Hematopoietic multipotent progenitor cell treated with erythropoietin and hydrocortisone succinate and interleukin-3 and kit ligand, for 6 days (in vitro differentiated cells): ENCODE measurements around the gene RPP25L.

Source experiments
- DNase-seq: peaks from one replicate; pipeline ENCODE4 v3.0.0-alpha.2; 2015

RPP25L gene

DNA sequence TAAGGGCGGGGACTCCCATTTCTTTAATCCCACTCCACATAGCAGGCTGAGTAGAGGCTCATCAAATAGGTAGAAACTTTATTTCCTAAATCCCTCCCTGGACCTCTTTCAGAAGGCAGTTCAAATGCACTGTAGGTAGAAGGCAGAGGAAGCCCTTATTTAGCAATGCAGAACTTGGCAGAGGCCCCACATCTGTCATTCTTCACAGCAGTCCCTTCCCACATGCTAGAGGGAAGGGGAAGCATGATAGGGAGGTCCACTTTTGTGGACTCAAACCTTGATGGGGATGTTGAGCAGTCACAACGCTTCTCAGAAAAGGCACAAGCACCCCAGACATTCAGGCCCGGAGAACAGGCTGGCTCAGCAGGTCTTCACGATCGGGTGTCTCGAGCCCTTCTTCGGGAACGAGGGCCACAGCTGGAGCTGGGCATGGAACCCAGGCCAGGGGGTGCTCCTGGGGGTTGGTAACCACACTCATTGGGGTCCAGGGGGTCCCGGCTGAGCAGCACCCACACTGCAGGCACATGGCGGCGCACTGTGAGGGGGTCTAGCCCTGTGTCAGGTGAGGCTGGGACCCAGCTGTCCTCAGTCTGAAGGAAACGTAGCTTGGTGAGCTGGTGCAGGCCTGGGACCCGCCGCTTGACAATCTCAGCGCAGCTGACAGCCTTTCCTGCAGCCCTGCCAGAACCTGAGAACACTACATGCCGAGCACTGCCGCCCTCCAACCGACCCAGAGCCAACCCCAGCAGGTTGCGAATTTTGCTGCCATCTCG is 1.3 kb downstream of the RPP25L start:
- DNase-seq = no peak

DNA sequence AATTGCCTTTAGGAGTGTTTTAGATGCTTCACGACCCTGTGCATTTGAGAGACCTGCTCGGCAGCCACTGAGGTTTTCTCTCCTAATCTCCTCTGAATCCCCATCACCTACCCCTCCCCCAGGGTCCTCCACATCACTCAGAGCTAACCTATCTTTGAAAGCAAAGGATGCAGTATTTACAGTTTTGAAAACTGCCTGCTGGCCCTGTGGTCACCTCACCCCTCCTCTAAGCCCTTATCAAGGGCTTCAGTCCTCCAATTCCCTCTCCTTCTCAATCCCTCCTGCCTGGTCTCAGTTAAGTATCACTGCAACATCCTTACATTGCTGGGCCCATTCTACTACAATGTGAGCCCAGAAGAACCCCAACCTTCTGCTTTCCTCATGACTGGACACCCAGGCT is 4.6 kb downstream of the RPP25L start:
- no peak for DNase-seq

DNA sequence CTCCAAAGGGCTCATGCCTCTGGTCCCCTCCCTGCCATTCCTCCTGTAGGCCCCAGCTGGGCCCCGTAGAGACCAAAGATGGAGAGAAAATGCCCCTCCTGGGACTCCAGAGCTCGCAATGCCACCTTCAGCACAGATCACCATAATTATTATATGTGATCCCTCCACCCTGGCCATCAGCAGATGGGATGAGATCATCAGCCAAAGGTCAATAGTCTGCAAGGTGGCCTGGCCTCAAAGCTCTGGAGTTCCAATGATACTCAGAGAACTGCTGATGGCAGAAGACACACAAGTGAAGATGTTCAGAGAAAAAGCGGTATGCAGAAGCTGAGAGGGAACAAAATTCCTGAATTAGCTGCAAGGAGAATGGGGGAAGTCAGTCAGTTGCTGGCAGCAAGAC is 5.0 kb downstream of the RPP25L start:
- DNase-seq = no peak

DNA sequence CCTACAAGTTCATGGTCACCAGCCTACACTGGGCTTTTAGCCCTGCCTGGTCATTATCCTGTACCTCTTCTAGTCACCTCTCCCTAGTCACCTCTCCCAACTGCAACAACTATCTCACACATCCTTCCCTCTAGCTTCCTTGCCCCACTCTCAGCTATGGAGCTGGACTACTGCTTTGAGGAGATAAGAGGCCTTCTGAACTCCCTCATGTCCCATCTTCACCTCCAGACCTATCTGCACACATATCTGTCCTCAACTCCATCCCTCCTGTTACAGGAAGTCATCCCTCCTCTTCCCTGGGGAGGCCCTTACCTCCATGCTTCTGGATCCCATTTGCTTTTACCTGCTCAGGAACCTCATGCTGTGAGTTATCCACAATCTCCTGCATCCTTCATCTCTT is 5.7 kb downstream of the RPP25L start:
- no peak for DNase-seq

DNA sequence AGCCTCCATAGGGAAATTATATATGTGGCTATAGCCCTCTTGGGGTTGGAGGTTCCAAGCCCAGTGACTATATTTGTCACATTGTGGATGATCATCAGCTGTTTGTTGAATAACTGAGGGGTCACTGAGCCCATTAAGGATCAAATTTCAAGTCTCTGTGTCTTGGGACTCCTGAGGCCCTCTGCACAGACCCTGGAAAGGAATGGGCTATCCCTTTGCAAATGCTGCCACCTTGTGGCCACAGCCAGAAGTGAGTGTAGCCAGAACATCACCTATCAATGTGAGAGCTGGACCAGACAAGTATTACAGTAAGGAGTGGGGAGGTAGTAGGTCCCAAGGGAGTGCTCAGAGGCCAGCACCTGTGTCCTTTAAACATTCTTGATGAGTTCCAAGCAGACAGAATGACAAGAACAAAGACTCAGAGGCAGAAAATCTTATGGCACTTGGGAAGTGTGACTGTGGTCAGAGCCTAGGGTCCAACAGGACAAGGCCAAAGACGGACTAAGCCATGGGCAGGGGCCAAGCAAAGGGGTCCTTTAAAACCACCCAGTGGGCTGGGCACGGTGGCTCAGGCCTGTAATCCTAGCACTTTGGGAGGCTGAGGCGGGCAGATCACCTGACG is 8.2 kb downstream of the RPP25L start:
- DNase-seq = peak; percentile 88

DNA sequence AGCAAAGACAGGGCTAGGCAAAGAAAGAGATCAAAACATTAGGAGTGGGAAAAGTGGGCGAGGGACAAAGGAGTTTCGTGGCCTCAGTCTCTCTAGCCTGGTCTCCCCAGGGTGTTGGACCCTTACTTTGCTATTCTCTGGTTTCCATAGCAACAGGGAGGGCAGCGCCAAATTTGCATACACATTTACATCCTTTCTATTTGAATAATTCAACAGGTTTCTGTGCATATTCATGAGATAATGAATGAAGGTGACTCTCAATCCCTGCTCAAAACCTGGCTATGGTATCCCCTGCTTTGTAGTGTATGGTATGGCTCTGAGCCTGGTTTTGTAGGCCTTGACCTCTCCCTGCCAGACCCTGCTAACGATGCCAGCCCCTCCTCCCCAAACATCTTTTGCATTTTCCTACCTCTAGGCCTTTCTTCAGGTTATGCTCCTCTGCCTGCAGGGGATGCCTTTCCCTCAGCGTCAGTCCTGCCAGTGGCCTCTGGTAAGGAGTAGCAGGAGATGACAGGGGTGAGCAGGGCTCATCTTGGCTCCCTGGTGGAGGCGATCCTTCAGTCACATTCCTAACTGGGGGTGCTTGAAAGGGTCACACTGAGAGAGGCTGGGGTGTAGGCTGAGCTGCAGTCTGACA is 9.8 kb downstream of the RPP25L start:
- DNase-seq = no peak

DNA sequence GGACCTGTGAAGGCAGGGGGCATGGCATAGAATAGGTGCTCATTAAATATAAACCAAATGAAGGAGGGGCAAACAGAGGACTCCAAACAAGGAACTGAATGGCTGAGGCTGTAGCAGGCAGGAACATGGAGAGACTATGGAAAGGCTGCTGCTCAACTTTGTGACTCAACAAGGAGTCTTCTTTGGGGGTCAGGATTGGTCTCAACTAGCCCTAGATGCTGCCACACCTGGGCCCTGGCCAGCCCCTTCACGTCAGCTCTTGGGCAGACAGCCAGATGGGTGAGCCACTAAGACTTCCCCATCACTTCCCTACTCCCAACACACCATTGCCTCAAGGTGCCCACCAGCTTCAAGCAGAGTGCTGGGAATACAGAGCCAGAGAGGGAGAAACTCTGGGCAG is 11.0 kb downstream of the RPP25L start:
- DNase-seq = no peak

DNA sequence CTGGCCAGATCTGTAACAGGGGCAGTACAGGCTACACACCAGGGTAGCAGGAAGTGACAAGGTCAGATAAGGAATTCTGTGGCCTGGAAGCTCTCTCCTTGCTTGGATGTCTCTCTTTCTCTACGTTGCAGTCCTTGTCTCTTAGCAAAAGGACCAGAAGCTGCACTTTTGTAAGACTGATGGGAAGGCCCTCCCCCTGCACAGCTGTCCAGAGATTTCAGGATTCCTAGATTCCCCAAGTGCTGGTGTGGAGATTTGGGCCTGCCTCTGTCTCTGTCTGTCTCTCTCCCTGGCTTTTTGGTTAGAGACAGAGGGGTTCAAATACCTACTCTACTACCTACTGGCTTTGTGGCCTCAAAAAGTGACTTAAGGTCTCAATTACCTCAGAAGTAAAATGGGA is 12.4 kb downstream of the RPP25L start:
- no peak for DNase-seq

DNA sequence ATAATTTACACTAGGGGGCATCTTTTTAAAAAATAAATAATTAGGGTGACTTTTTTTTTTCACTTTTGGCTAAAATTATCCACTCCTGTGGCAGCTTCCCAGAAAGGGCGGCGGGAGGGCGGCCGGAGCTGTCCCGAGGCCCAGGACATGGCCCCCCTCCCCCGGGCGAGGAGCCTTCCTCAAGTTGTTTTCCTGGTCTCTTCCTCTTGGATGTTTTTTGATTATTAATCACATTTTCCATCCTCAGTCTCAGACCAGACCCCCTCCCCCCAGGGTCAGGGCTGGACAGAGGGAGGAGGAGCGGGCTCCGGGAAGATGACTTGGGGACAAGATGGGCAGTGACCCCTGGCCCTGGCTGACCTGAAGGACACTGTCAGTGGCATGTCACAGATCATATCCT is 17.7 kb downstream of the RPP25L start:
- no peak for DNase-seq

DNA sequence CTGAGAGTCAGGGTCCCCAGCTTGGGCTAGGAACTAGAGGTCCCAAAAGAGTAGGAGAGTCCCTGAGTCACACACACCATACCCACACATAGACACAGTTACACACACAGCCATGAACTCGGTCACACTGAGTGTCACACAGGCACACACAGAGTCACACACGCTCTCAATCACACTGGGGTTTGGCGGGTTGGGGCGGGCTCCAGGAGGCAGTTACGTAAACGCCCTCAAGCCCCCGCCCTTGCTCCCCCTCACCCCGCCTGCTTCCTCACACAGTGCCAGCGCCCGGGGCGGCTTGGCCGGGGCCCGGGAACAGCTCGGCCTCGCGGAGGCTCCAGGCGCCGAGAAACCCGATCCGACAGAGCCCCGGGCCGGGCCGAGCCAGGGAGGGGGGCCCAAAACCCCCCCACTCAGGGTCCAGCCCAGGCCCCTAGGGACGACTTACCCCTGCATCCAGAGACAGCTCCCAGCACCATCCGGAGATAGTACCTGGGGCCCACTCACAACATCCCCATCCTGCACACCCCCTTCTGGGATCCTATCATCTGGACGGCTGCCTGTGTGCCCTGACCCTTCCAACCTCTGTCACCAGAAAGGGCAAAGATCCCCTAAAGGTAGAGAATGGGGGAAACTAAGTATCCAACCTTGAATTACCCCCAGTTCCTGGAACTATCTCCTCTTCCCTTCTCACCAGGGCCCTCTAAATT is 18.8 kb downstream of the RPP25L start:
- DNase-seq = peak; percentile 43

DNA sequence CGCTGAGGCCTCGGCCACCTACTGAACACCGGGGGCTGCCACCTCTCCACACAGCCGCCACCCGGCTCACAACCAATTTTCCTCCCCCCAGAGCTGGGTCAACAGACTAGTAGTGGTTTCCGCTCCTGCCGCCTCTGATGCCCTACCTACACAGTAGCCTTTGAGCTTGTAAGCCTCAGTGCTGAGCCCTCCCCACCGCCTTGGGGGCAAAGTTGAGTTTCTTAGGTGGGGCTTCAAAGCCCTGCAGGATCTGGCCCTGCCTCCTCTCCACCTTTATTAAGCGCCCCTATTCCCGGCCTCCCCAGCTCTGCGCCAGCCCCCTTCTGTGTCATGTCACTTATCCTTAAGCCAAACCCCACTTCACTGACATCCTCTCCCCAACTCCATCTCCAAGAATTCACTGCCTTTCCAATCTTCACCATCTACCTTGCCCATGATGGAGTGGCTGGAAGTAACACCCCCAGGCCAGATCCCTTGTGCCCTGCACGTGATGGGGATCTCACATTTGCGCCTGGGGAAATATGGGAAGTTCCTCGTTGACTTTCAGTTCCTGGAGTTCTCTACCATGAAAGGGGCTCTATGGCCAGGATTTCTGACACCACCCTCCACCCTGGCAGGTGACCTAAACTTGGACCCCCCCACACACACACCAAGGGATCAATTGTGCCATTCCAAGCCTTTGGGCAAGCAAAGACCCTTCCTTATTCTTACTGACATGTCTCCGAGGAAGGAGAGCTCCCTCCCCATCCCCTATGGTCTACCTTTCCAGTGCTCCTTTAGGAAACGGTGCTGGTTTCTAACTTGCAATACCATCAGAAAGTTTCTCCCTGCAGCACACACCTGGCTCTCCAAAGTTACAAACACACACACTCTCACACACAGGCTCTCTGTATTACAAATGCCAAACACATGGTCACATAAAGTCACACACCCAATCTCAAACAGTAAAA is 19.7 kb downstream of the RPP25L start:
- DNase-seq = no peak

DNA sequence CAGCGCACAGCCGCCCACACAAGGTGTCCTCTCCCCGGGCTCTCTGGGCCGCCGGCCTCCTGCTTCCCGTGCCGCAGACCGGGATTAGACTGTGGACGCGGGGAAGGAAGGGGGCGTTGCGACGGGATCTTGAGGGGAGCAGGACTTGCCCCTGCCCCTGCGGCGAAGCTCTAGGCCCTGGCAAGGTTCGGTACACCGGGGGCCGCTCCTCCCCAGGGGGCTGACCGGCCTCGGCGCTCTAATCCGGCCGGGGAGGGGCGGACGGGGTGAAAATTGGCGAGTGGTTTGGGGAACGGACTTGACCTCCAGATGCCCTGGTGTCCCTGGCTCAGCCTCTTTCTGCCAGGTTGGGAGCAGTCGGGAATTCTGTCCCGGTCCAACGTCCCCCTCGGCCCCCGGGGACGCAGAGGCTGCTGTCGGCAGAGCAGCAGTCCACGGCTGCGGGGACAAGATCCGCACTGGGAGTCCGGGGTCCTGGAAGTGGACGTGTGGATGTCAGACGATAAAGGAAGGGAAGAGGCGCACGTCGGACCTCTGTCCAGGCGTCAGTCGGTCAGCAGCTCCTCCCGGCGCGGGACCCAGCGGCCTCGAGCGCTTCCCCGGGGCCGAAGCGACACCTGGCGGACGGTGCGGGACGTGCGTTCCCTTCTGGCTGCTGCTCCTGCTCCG is 20.5 kb downstream of the RPP25L start:
- peak; percentile 82 for DNase-seq

DNA sequence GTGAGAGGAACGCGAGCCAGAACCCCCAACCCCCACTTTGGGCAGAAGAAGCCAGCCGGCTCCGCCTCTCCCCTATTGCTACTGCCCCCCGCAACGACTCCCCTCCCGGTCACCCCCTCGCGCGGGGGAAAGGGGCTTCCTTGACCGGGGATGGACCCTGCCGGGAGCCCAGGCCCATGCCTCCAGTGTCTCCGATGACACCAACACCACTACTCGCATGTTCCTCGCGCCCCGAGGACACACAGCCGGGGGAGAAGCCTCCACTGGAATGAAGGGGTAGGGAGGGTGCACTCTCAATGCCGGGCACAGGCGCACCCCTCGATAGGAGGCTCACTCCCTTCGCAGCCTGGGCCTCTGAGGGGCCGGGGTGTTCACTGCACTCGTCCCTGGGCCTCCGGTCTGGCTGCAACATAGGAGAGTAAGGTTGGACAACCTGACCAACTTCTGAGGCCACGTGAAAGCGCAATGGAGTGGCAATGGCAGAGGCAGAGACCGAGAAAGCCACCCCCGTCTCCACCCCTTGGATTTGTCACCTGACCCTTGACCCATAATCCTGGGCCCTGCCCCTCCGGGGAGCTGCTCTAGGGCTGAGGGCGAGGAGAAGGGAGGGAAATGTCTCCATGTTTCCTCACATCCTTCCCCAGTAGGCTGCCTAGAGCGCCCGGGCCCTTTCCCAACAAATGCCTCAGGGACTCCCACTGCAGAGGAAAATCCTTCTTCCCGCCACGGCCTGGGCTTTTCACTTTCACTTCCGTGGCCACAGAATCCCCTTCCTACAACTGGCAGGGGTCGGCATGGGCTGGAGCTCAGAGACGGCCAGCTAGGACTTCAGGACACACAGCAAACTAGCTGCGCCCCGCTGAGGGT is 21.3 kb downstream of the RPP25L start:
- peak; percentile 29 for DNase-seq

DNA sequence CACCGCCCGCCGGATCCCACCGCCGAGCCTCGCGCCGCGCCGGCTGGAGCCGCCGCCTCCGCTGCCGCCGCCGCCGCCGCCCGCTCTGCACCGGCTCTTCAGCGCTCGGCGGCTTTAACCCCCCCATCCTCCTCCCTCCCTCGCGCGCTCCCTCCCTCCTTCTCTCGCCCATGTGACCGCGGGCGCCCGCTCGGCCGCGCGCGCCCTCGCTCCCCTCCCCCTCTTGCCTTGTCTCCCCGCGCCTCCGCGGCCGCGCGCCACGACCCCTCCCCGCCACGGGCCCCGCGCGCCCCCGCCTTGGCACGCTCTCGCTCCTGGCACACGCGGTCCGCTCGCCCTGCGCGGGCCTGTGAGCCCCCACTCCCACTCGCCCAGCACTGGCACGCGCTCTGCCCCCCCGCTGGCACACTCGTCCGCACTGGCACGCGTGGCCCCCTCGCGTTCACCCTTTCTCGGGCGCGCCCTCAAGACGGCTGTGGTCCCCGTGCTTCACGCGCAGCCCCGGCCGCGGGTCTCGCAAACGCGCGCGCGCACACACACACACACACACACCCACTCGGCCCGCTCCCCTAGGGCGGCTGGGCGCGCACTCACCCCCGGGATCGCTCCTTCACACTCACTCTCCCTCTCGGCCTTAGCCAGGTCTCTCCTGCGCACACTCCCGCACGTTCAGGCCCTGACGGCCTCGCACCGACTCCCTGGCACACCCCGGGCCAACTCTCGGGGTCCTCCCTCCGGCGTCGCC is 22.1 kb downstream of the RPP25L start, which contains the start of gene CNTFR:
Gene CNTFR (minus strand): TSS at position 89 of the 745 bp plus-strand sequence. CDS start 20,743 bp downstream, outside the sequence.
- peak; percentile 34 for DNase-seq

DNA sequence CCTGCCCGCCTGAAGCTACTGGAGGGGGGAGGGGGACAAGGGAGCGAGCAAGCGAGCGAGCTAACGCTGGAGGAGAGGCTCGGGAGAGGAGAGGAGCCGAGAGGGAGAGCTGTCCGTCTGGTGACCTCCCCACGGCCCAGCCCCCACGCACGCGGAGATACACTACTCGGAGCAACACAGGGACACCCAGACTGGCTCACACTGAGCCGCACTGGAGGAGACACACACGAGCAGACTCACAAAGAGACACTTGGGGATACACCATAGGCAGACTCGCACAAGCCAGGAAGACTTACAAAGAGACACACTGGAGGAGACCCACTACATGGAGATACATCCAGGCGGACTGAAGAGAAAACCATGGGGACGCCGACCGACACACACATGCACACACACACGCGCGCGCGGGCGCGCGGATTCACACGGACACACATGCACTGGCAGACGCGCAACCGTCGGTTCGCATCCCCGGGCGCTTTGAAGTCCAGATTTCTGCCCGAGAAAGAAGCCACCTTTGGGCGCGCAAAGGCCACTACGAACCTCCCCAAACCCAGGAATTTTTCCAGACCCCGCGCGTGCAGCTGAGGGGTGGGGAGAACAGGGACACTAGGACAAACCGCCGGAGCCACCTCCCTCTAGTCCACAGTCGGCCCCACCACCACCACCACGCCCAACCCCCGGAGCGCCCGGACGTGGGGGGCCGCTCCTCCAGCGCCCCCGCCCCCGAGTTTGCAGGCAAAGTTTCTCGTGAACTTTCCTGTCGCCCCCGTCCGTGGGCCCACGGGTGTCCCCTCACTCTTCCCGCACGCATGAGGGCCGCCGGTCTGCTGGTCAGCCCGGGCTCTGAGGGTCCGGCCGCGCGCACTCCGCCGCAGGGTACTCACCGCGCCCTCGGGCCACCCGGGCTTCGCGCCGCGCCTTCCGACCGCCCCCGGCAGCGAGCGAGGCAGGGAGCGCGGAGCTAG is 22.9 kb downstream of the RPP25L start:
- no peak for DNase-seq

DNA sequence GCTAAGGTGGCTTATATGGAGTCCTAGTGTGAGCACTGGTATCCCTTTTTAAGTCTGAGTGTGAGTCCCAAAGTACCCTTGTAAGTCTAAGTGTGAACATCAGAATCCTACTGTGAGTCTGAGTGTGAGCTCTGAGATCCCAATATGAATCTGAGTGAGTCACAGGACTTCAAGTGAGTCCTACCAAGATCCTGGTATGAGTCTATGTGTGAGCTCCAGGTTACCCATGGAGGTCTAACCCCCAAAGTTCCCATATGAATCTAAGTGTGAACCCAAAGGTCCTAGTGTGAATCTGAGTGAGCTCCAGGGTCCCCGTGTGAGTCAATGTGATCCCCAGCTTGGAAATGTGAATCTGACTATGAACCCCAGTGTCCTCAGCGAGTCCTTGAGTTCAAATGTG is 24.6 kb downstream of the RPP25L start:
- DNase-seq = no peak

DNA sequence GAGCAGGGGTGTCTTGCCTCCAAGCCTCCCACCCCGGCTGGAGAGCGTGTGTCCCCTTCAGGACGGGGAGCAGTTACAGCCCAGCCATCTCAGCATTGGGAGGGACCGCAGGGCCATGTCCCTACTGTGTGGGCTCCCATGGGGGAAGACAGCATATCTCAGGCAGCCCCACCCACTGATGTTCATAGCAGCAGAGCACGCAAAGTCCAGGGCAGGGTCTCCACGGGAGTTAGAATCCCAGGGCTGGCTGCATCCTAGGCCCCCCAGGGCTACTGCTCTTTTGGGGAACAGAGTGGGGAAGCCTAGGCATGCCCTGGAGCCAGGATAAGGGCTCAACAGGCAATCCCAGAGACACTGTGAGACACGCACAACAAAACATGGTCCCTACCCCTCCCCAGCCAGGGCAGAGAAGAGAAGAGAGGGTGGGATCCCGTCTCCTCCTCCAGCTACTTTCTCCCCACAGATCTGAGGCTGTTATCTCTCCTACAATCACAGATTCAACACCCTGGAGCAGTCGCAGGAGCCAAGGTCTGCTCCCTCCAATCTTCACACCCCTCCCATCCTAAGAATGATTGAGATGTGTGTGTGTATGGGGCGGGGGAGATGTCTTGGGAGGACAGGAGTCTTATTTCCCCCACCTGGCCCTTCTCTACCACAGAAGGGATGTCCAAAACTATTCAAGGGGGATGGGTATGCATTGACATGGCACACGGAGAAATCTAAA is 25.8 kb downstream of the RPP25L start:
- no peak for DNase-seq

DNA sequence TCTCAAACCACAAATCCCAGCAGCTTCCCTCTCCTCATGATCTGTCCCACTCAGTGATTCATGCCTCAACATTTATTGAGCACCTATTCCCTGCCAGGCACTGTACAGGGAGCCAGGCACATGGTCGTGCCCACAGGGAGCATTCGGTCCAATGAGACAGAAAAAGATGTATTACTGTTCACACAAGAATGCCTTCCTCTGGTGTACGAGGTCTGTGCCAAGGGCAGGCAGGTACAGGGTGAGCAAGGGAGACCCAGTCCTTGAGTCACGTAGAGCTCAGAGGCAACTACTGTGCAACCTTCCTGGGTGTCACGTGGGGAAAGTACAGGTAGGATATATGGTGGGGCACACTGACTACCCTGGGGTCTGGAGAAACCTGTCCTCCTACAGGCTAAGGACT is 26.9 kb downstream of the RPP25L start:
- DNase-seq = no peak
